Transverse colon (tissue), 4 donors: ENCODE measurements around the gene COX7A2.

Experiments
- EP300 ChIP-seq: sonication (generic); formaldehyde crosslinking; IDR thresholded peaks from one replicate; pipeline ENCODE4 v1.6.1; 2017; ENCODE audit warnings: antibody characterized with exemption, low read depth
- POLR2A ChIP-seq: fragments of 450-650 bp; IDR thresholded peaks from one replicate; pipeline ENCODE4 v1.6.1; 2016; ENCODE audit warnings: antibody characterized with exemption, mild to moderate bottlenecking, moderate library complexity
- POLR2AphosphoS5 ChIP-seq, 3 donors: sonication (generic); formaldehyde crosslinking; IDR thresholded peaks; one replicate each; pipeline ENCODE4 v1.6.1; 2016; ENCODE audit warnings: antibody characterized with exemption in 3 of 3
- TF ChIP-seq, protein P1 (sequence below), 5 experiments: fragments of 200-600 bp in 3 of 5; fragments of 450-650 bp in 2 of 5; sonication (generic) in 3 of 5; IDR thresholded peaks; 1 replicate in 2 of 5; 2 replicates in 3 of 5; pipeline ENCODE4 v1.5.1; 2016 to 2017; ENCODE audit warnings: antibody characterized with exemption in 5 of 5, inconsistent platforms in 3 of 5, mild to moderate bottlenecking in 2 of 5, moderate library complexity in 1 of 5

DNA sequence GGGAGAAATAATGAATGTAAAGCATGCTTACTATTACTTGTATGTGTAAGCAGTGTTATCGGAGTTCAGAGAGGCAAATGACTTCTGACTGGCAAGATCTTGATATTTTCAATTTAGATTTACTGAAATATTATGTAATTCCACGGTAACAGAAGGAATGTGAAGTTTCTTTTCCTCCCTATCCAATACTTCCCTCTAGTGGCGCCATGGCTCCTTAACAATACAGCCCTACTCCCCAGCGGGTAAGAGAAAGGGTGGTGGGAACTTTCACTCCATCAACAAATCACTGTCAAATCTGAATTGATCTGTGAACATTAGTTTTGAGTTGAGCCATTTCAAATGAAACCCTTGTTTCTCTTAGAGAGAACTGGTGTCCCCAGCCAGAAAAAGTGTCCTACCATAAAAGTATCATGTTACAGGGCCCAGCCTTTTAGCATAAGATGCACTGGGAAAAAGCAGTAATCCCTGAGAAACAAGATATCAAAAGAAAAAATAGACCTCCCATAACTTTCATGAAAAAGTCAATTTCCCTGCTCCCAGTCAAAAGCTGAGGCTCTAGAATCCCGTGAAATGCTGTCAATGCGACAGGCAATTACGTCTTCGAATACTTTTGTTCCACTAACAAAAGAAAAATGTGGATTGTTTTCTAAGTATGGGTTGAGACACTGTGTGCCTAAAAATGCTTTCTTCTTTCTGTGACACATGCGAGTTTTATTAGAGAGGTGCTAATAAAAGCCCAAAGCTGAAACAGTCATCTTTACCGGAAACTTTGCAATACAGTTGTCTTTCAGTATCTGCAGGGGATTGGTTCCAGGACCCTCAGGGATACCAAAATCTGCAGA is 12.9 kb downstream of the COX7A2 start:
- TF ChIP-seq, protein P1, sequence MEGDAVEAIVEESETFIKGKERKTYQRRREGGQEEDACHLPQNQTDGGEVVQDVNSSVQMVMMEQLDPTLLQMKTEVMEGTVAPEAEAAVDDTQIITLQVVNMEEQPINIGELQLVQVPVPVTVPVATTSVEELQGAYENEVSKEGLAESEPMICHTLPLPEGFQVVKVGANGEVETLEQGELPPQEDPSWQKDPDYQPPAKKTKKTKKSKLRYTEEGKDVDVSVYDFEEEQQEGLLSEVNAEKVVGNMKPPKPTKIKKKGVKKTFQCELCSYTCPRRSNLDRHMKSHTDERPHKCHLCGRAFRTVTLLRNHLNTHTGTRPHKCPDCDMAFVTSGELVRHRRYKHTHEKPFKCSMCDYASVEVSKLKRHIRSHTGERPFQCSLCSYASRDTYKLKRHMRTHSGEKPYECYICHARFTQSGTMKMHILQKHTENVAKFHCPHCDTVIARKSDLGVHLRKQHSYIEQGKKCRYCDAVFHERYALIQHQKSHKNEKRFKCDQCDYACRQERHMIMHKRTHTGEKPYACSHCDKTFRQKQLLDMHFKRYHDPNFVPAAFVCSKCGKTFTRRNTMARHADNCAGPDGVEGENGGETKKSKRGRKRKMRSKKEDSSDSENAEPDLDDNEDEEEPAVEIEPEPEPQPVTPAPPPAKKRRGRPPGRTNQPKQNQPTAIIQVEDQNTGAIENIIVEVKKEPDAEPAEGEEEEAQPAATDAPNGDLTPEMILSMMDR (IDR thresholded peaks at IDR 0.05): peak; percentile 58 to 64 (median 60)
- no peak for TF ChIP-seq POLR2A
- no peak for TF ChIP-seq EP300
- TF ChIP-seq POLR2AphosphoS5 (IDR thresholded peaks at IDR 0.05): no peak
